ENCODE data around the gene RHOB. TPM values are rescaled to one million over a fixed set of nuclear protein-coding genes. Genes with fewer than 3 reads are reported as not detected.

RHOB gene
- total and polyA plus RNA-seq, 2 donors (not counting 1 experiment from before 2014, with no cell fraction given): 63.0 to 1,037 TPM

DNA sequence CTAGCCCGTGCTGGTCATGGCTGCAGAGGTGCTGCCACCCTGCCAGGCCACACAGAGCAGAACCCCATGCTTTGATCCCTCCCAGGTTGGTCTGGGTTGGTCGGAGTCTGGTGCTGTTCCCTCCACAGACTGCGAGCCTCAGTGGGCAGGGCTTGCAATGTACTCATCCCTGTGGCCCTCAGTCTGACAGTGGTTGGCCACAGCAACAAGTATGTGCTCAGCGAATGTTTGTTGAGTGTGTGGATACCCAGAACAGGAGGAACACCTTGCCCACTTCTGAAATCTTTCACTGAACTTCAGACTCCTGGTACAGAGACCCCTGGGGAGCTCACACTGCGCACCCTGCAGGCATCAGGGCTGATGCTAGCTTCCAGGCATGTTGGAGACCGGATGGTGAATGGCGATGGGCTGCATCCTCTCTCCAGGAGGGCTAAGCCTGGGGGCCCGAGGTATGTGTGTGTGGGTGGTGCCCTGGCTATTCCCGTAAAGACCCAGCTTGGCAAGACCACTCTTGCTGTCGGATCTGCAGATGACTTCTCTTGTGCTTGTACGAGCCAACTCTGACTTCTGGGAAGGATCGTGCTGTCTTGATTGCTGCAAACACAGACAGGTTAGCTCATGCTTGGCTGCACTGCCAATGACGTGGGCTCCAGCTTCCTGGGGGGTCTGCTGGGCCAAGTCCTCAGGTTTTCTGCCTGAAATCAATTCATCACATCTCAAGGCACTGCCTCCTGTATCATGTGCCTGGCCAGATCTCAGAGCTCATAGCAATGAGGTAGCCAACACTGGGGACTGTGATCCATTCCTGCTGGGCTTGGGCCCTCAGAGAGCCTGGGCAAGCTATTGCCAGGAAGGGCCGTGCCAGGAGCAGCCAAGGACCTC is 43.7 kb downstream of the RHOB start:
- TF ChIP-seq EZH2 (IDR thresholded peaks at IDR 0.05; ENCODE audit: borderline replicate concordance, insufficient read depth, low read depth, low read length, poor library complexity, severe bottlenecking): no peak
- TF ChIP-seq, protein P1, sequence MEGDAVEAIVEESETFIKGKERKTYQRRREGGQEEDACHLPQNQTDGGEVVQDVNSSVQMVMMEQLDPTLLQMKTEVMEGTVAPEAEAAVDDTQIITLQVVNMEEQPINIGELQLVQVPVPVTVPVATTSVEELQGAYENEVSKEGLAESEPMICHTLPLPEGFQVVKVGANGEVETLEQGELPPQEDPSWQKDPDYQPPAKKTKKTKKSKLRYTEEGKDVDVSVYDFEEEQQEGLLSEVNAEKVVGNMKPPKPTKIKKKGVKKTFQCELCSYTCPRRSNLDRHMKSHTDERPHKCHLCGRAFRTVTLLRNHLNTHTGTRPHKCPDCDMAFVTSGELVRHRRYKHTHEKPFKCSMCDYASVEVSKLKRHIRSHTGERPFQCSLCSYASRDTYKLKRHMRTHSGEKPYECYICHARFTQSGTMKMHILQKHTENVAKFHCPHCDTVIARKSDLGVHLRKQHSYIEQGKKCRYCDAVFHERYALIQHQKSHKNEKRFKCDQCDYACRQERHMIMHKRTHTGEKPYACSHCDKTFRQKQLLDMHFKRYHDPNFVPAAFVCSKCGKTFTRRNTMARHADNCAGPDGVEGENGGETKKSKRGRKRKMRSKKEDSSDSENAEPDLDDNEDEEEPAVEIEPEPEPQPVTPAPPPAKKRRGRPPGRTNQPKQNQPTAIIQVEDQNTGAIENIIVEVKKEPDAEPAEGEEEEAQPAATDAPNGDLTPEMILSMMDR (IDR thresholded peaks at IDR 0.05): no peak
- Histone ChIP-seq H3K27ac (ENCODE audit: low read length in 2 of 2) (no peak overlapping the region), H3K4me2 (replicated peaks; ENCODE audit: low read depth, low read length, poor library complexity, severe bottlenecking) (no peak overlapping the region), H3K4me1 (ENCODE audit: control insufficient read depth in 2 of 2, insufficient read depth in 2 of 2, low read length in 2 of 2) (no peaks in the 10 kb centered on the region), H4K20me1 (ENCODE audit: control insufficient read depth, insufficient read depth, low read length, poor library complexity, severe bottlenecking) (no peaks in the 10 kb centered on the region), H3K4me3 (ENCODE audit: control extremely low read depth in 1 of 5, extremely low read depth in 1 of 5, insufficient read depth in 1 of 5, low read depth in 2 of 5, low read length in 4 of 5) (no peak overlapping the region), H3K79me2 (ENCODE audit: control insufficient read depth, insufficient read depth, low read length) (no peaks in the 10 kb centered on the region), H3K36me3 (replicated peaks in 1 of 2; ENCODE audit: control extremely low read depth in 1 of 2, control insufficient read depth in 1 of 2, extremely low read depth in 1 of 2, insufficient read depth in 2 of 2, low read length in 1 of 2) (no peaks in the 10 kb centered on the region), H3K9ac (ENCODE audit: low read length) (no peak overlapping the region), H3K9me3 (ENCODE audit: control extremely low read depth in 1 of 3, control insufficient read depth in 2 of 3, insufficient read depth in 1 of 3, low read length in 2 of 3) (no peaks in the 10 kb centered on the region), H3K27me3 (replicated peaks in 1 of 4; ENCODE audit: control extremely low read depth in 1 of 4, control insufficient read depth in 3 of 4, insufficient read depth in 4 of 4, low read length in 3 of 4) (no peaks in the 10 kb centered on the region), H2AFZ (ENCODE audit: insufficient read depth, low read depth, low read length, poor library complexity, severe bottlenecking) (no peak overlapping the region)
- WGBS (ENCODE audit: insufficient coverage): 83% methylated on average over 12 of the region's 14 CpGs
- H3K4me1 Mint-ChIP-seq: no peaks in the 10 kb centered on the region
- H3K27ac Mint-ChIP-seq: no peak overlapping the region
- POLR2A ChIA-PET: interaction anchor here (0.7 kb wide), 1 partner anchor 43 kb away, joined by 3 read pairs; no protein-coding TSS in a partner anchor
- no peaks in the 10 kb centered on the region for H3K9me3 Mint-ChIP-seq (ENCODE audit: insufficient read depth)
- no peak for DNase-seq
- intact Hi-C loops (cut with micrococcal nuclease): no loop called here
- ATAC-seq (ENCODE audit: low read depth): no peak
- peaks cover 10% of the 10 kb centered on the region for H3K27me3 Mint-ChIP-seq
- no peak overlapping the region for H3K4me3 Mint-ChIP-seq
- CTCF ChIA-PET: no interaction called here
